HepG2 (cell line): Measurements from ENCODE around the gene MREG. TPM values are rescaled to one million over a fixed set of nuclear protein-coding genes. Genes with fewer than 3 reads are reported as not detected.

Source experiments
- ARID3A ChIP-seq: IDR thresholded peaks from 2 replicates; pipeline ENCODE4 v1.6.1; 2012; ENCODE audit warnings: low read depth, low read length, improper control_type of control experiment
- ARNT2 ChIP-seq: sonication (generic); formaldehyde crosslinking; IDR thresholded peaks from 2 replicates; pipeline ENCODE4 v1.8.0; 2022; ENCODE audit warnings: mild to moderate bottlenecking, low read depth, missing genetic modification reagents, moderate library complexity
- DMAP1 ChIP-seq: IDR thresholded peaks from 2 replicates; pipeline ENCODE4 v1.6.1; 2016
- DMTF1 ChIP-seq: sonication (generic); formaldehyde crosslinking; IDR thresholded peaks from 2 replicates; pipeline ENCODE4 v1.4.0; 2020; ENCODE audit warnings: mild to moderate bottlenecking, missing genetic modification reagents
- EHMT2 ChIP-seq: fragments of 200-600 bp; sonication (generic); IDR thresholded peaks from 2 replicates; pipeline ENCODE4 v1.7.0; 2017; ENCODE audit warnings: antibody characterized with exemption, low read depth, low read length, borderline replicate concordance
- HDAC6 ChIP-seq: fragments of 200-600 bp; sonication (generic); IDR thresholded peaks from 2 replicates; pipeline ENCODE4 v1.7.0; 2017; ENCODE audit warnings: mild to moderate bottlenecking, antibody characterized with exemption, low read length, low read depth
- NFYC ChIP-seq: IDR thresholded peaks from 2 replicates; pipeline ENCODE4 v1.6.1; 2016; ENCODE audit warnings: missing genetic modification reagents, missing compliant biosample characterization
- SETDB1 ChIP-seq: sonication (generic); formaldehyde crosslinking; IDR thresholded peaks from 2 replicates; pipeline ENCODE4 v1.5.1; 2020; ENCODE audit warnings: missing genetic modification reagents, mild to moderate bottlenecking, borderline replicate concordance
- YY1 ChIP-seq: IDR thresholded peaks from 2 replicates; pipeline ENCODE4 v1.6.1; 2011; ENCODE audit warnings: low read length, low read depth, moderate library complexity, mild to moderate bottlenecking; ENCODE audit not compliant: insufficient read depth, insufficient replicate concordance
- ZBTB26 ChIP-seq: IDR thresholded peaks from 2 replicates; pipeline ENCODE4 v1.6.1; 2016; ENCODE audit warnings: missing compliant biosample characterization, missing genetic modification reagents, borderline replicate concordance
- ZNF251 ChIP-seq: sonication (generic); formaldehyde crosslinking; IDR thresholded peaks from 2 replicates; pipeline ENCODE4 v1.9.0; 2021; ENCODE audit warnings: mild to moderate bottlenecking, missing genetic modification reagents
- ZNF260 ChIP-seq: sonication (generic); formaldehyde crosslinking; IDR thresholded peaks from 2 replicates; pipeline ENCODE4 v1.4.0; 2020; ENCODE audit warnings: missing genetic modification reagents, low read depth, mild to moderate bottlenecking, borderline replicate concordance
- ZNF513 ChIP-seq: sonication (generic); formaldehyde crosslinking; conservative IDR thresholded peaks from 2 replicates; pipeline ENCODE4 v1.5.0; 2020; ENCODE audit warnings: missing genetic modification reagents
- ZNF644 ChIP-seq: IDR thresholded peaks from 2 replicates; pipeline ENCODE4 v1.6.1; 2016; ENCODE audit warnings: low read depth
- ZNF724P ChIP-seq: sonication (generic); formaldehyde crosslinking; IDR thresholded peaks from 2 replicates; pipeline ENCODE4 v1.8.0; 2022; ENCODE audit warnings: missing genetic modification reagents, borderline replicate concordance
- ZNF746 ChIP-seq: sonication (generic); formaldehyde crosslinking; IDR thresholded peaks from 2 replicates; pipeline ENCODE4 v1.8.0; 2022; ENCODE audit warnings: mild to moderate bottlenecking, missing genetic modification reagents
- ZNF770 ChIP-seq: sonication (generic); formaldehyde crosslinking; IDR thresholded peaks from 2 replicates; pipeline ENCODE4 v1.5.0; 2020; ENCODE audit warnings: mild to moderate bottlenecking, missing genetic modification reagents
- ZNF782 ChIP-seq: sonication (generic); formaldehyde crosslinking; IDR thresholded peaks from 2 replicates; pipeline ENCODE4 v1.4.0; 2020; ENCODE audit warnings: missing genetic modification reagents, mild to moderate bottlenecking, borderline replicate concordance
- ZNF784 ChIP-seq: sonication (generic); formaldehyde crosslinking; IDR thresholded peaks from 2 replicates; pipeline ENCODE4 v1.5.1; 2020; ENCODE audit warnings: missing genetic modification reagents, mild to moderate bottlenecking, borderline replicate concordance
- ZNF816 ChIP-seq: sonication (generic); formaldehyde crosslinking; IDR thresholded peaks from 2 replicates; pipeline ENCODE4 v1.8.0; 2022; ENCODE audit warnings: missing genetic modification reagents, mild to moderate bottlenecking, borderline replicate concordance
- polyA plus RNA-seq, 8 experiments: library from polyadenylated mRNA; depleted of rRNA in 3 of 8; stranded (reverse) in 7 of 8; unstranded in 1 of 8; fragments of >200 nt; fragmentation: Illumina TruSeq in 4 of 8; extraction: Trizol in 4 of 8; gene quantifications; 2 replicates each; pipeline versions ENCODE4 v1.2.1 to v1.2.3, GENCODE V29; 2011 to 2016; ENCODE audit warnings: low read depth in 4 of 8, missing spikeins in 1 of 8, mixed read lengths in 1 of 8; ENCODE audit not compliant: insufficient read depth in 1 of 8
- total RNA-seq, 5 experiments: library from RNA; depleted of rRNA; stranded (reverse); fragments of >200 nt; fragmentation: Illumina TruSeq; extraction: Trizol; gene quantifications; 2 replicates each; pipeline ENCODE4 v1.2.3, GENCODE V29; 2016; ENCODE audit warnings: low read depth in 1 of 5

The MREG gene
- total and polyA plus RNA-seq, 2 of the 13 experiments (the other 11 are each of a cell fraction or from before 2014, with no cell fraction given): 7.5 to 23.3 TPM

- TF ChIP-seq ZNF260: no peak
- peak; percentile 61 for TF ChIP-seq NFYC
- no peak for TF ChIP-seq YY1
- TF ChIP-seq ZNF784 (CRISPR knock-in tag): 0 out of 2 replicates have a peak, but pooled peaks have one; percentile 37
- no peak for TF ChIP-seq ZNF746
- no peak for TF ChIP-seq DMAP1 (CRISPR knock-in tag)
- TF ChIP-seq ZNF782 (CRISPR knock-in tag): no peak
- TF ChIP-seq DMTF1: no peak
- no peak for TF ChIP-seq ZNF724P
- TF ChIP-seq ARID3A: peak; percentile 87; the same call in 1 of the 2 replicates
- no peak for TF ChIP-seq EHMT2
- TF ChIP-seq ZNF251 (CRISPR knock-in tag): no peak
- no peak for TF ChIP-seq SETDB1 (CRISPR knock-in tag)
- TF ChIP-seq ZNF770 (CRISPR knock-in tag): no peak
- TF ChIP-seq ZBTB26 (CRISPR knock-in tag): peak; percentile 14; the same call in 1 of the 2 replicates
- TF ChIP-seq HDAC6: no peak
- no peak for TF ChIP-seq ZNF513 (CRISPR knock-in tag)
- TF ChIP-seq ZNF816: no peak
- TF ChIP-seq ARNT2: no peak
- peak; percentile 99 for TF ChIP-seq ZNF644 (CRISPR knock-in tag)
These were observed 30.9 kb downstream of the MREG start (continued) for GRCh38 chr2:215982465-215982875.
